Measurements from ENCODE around the gene KBTBD12. TPM values are rescaled to one million over a fixed set of nuclear protein-coding genes. Genes with fewer than 3 reads are reported as not detected.

Gene KBTBD12, protein sequence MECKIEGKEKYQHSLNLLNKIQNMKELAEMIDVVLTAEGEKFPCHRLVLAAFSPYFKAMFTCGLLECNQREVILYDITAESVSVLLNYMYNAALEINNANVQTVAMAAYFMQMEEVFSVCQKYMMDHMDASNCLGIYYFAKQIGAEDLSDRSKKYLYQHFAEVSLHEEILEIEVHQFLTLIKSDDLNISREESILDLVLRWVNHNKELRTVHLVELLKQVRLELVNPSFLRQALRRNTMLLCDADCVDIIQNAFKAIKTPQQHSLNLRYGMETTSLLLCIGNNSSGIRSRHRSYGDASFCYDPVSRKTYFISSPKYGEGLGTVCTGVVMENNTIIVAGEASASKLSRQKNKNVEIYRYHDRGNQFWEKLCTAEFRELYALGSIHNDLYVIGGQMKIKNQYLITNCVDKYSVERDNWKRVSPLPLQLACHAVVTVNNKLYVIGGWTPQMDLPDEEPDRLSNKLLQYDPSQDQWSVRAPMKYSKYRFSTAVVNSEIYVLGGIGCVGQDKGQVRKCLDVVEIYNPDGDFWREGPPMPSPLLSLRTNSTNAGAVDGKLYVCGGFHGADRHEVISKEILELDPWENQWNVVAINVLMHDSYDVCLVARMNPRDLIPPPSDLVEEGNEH
- 0.15 TPM in 1 of 2 replicates, not detected in the other for total RNA-seq (ENCODE audit: low replicate concordance)

DNA sequence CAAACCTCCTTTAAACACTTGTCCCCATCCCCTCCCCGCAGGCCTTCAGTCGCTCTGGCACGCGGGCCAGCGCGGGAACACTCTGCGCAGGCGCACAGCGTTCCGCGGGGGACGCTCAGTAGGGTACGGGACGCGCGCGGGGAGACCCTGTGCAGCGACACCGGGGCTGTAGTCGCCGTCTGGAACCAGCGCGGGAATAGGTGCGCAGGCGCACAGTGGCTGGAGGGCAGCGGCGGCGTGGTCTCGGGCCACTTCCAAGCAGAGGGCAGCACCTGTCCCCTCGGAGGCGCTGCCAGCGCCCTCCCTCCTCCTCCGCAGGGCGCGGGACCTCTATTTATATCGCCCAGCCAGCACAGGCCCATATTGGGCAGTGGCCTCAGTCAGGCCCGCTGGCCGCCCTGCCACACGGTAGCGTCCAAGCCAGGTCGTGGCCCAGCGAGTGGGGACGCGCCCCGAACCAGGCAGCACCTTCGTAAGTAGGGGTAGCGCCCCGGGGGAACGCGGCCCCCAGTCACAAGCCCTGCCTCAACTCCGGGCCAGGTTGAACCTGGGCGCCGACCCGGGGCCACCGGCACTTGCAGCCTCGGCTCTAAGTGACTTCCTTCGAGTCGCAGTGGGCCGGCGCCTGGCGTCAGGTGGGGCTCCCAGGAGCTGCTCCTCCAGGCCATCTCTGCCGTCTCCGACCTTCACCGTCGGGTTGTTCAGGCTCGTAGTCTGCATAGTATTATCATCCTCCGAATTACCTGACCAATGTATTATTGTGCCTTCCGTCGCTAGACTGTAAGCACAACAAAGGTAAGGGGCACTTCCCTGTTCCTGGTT is at the start of gene KBTBD12:
Gene KBTBD12, plus strand, starts transcription at position 118 of the 822 bp plus-strand sequence. CDS start 7,830 bp downstream, outside the sequence.
- H3K4me3 ChIP-seq, result peak within 1 kb of the TSS; percentile 5
- no peak within 1 kb of the TSS for H3K9ac ChIP-seq
- H4K20me1 ChIP-seq (ENCODE audit: low read depth), result no peaks in the 10 kb centered on the region
- peaks cover 11% of the 10 kb centered on the region for H3K4me1 ChIP-seq
- Mint-ChIP-seq H3K36me3 (no peaks in the 10 kb centered on the region), H3K9me3 (peaks cover 8% of the 10 kb centered on the region), H3K27ac (no peak within 1 kb of the TSS), H3K27me3 (ENCODE audit: insufficient read depth, low read depth) (peaks cover 2% of the 10 kb centered on the region), H3K4me1 (peaks cover 4% of the 10 kb centered on the region), H3K4me3 (no peak within 1 kb of the TSS)
- no peaks in the 10 kb centered on the region for H3K36me3 ChIP-seq
- H3K27ac ChIP-seq, result no peak within 1 kb of the TSS
- DNase-seq (ENCODE audit: low spot score), result peak; percentile 50
- peak within 1 kb of the TSS; percentile 44 for H2AFZ ChIP-seq (replicated peaks)
- no peaks in the 10 kb centered on the region for H3K9me3 ChIP-seq (ENCODE audit: low read depth)
- TF ChIP-seq EZH2phosphoT487 (IDR thresholded peaks at IDR 0.05) (no peak), EZH2 (IDR thresholded peaks at IDR 0.05) (no peak)
- TF ChIP-seq, protein P1, sequence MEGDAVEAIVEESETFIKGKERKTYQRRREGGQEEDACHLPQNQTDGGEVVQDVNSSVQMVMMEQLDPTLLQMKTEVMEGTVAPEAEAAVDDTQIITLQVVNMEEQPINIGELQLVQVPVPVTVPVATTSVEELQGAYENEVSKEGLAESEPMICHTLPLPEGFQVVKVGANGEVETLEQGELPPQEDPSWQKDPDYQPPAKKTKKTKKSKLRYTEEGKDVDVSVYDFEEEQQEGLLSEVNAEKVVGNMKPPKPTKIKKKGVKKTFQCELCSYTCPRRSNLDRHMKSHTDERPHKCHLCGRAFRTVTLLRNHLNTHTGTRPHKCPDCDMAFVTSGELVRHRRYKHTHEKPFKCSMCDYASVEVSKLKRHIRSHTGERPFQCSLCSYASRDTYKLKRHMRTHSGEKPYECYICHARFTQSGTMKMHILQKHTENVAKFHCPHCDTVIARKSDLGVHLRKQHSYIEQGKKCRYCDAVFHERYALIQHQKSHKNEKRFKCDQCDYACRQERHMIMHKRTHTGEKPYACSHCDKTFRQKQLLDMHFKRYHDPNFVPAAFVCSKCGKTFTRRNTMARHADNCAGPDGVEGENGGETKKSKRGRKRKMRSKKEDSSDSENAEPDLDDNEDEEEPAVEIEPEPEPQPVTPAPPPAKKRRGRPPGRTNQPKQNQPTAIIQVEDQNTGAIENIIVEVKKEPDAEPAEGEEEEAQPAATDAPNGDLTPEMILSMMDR (IDR thresholded peaks at IDR 0.05), result no peak
- no peaks in the 10 kb centered on the region for H3K79me2 ChIP-seq (ENCODE audit: low read depth)
- peaks cover 52% of the 10 kb centered on the region for H3K27me3 ChIP-seq
- H3K4me2 ChIP-seq, result peak within 1 kb of the TSS; percentile 49
- no peaks in the 10 kb centered on the region for H3F3A ChIP-seq (ENCODE audit: low read depth)

DNA sequence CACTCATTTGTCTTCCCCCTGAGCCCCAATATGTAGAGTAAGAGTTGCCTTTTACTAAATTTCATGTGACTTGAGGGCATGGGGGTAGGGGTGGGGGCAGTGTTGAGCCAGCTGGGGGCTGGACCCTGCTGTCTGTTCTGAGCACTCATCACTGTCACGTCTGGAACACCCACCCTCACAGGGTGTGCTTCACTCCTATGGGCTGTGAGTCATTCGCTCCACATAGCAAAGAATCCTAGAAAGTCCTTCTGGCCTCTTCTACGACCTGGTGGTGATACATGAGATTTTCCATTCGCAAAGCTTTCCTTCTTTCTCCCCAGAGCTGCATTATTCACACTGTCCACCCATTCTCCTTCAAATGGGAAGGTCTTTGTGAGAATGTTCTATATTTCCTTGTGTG is 49.1 kb upstream of the KBTBD12 start:
- no peak overlapping the region for H3K4me3 Mint-ChIP-seq
- H3K9me3 Mint-ChIP-seq, result no peaks in the 10 kb centered on the region
- no peaks in the 10 kb centered on the region for H3K4me1 ChIP-seq
- H3K4me3 ChIP-seq, result no peak overlapping the region
- H3K9me3 ChIP-seq (ENCODE audit: low read depth), result no peaks in the 10 kb centered on the region
- no peak overlapping the region for H3K27ac ChIP-seq
- H3K27ac Mint-ChIP-seq, result no peak overlapping the region
- H3F3A ChIP-seq (ENCODE audit: low read depth), result no peaks in the 10 kb centered on the region
- H3K79me2 ChIP-seq (ENCODE audit: low read depth), result no peaks in the 10 kb centered on the region
- DNase-seq (ENCODE audit: low spot score), result no peak
- H3K4me2 ChIP-seq, result no peak overlapping the region
- H3K9ac ChIP-seq, result no peak overlapping the region
- no peaks in the 10 kb centered on the region for H3K4me1 Mint-ChIP-seq
- H3K27me3 Mint-ChIP-seq (ENCODE audit: insufficient read depth, low read depth), result peaks cover 3% of the 10 kb centered on the region
- H3K27me3 ChIP-seq, result no peaks in the 10 kb centered on the region
- H2AFZ ChIP-seq (replicated peaks), result no peak overlapping the region
- TF ChIP-seq EZH2phosphoT487 (IDR thresholded peaks at IDR 0.05), result no peak
- H3K36me3 Mint-ChIP-seq, result no peaks in the 10 kb centered on the region
- no peaks in the 10 kb centered on the region for H3K36me3 ChIP-seq
- no peaks in the 10 kb centered on the region for H4K20me1 ChIP-seq (ENCODE audit: low read depth)

DNA sequence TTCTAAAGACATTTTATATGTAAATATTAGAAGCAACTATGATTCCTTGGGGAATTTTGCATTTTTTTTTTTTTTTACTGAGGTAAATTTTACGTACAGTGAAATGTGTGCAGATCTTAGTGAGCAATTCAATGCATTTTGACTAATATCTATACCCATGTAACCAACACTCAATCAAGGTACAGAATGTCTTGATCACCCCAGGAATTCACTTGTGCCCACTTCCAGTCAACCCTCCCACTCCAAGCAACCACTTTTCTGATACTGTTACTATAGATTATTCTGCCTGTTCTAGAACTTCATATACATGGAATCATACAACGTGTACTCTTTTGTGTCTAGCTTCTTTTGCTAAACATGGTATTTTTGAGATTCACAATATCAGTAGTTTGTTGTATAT is 47.6 kb upstream of the KBTBD12 start:
- no peak overlapping the region for H3K4me2 ChIP-seq
- H3K27ac ChIP-seq, result no peak overlapping the region
- no peak overlapping the region for H3K4me3 ChIP-seq
- DNase-seq (ENCODE audit: low spot score), result no peak
- H3K36me3 Mint-ChIP-seq, result no peaks in the 10 kb centered on the region
- H3K4me1 ChIP-seq, result no peaks in the 10 kb centered on the region
- peaks cover 3% of the 10 kb centered on the region for H3K27me3 Mint-ChIP-seq (ENCODE audit: insufficient read depth, low read depth)
- no peaks in the 10 kb centered on the region for H3K4me1 Mint-ChIP-seq
- no peaks in the 10 kb centered on the region for H3K9me3 Mint-ChIP-seq
- no peaks in the 10 kb centered on the region for H3K36me3 ChIP-seq
- no peaks in the 10 kb centered on the region for H4K20me1 ChIP-seq (ENCODE audit: low read depth)
- no peak overlapping the region for H3K9ac ChIP-seq
- no peaks in the 10 kb centered on the region for H3K27me3 ChIP-seq
- H3F3A ChIP-seq (ENCODE audit: low read depth), result no peaks in the 10 kb centered on the region
- H2AFZ ChIP-seq (replicated peaks), result no peak overlapping the region
- TF ChIP-seq EZH2 (IDR thresholded peaks at IDR 0.05) (no peak), EZH2phosphoT487 (IDR thresholded peaks at IDR 0.05) (no peak)
- TF ChIP-seq, protein P1 (IDR thresholded peaks at IDR 0.05), result no peak
- H3K27ac Mint-ChIP-seq, result no peak overlapping the region
- H3K4me3 Mint-ChIP-seq, result no peak overlapping the region
- no peaks in the 10 kb centered on the region for H3K9me3 ChIP-seq (ENCODE audit: low read depth)
- H3K79me2 ChIP-seq (ENCODE audit: low read depth), result no peaks in the 10 kb centered on the region
